NCI-H1417 treated with DMSO at 0.1 percent for 48 hours (cell line): ENCODE results near the gene GNB4.

Source experiments
- DNase-seq: peaks from one replicate; lab custom pipeline; 2025; lab: John Stamatoyannopoulos, UW

GNB4 gene

DNA sequence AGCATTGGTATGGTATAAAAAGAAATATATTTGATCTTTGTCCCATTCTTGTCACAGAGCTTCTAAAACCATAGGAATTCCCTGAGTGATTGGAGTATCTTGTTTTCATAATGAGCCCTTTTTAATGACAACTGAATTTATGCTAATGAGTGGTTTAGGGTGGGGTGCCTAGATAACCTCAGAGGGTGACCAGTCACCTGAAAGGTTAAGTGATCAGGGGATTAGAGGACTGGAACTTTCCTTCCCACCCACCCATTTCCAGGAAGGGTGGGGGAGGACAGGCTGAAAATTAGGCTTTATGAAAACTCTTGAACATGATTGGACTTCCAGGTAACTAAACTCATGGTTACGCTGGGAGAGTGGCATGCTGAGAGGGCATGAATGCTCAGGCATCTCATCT, 95.3 kb downstream of the GNB4 start:
- DNase-seq = no peak

DNA sequence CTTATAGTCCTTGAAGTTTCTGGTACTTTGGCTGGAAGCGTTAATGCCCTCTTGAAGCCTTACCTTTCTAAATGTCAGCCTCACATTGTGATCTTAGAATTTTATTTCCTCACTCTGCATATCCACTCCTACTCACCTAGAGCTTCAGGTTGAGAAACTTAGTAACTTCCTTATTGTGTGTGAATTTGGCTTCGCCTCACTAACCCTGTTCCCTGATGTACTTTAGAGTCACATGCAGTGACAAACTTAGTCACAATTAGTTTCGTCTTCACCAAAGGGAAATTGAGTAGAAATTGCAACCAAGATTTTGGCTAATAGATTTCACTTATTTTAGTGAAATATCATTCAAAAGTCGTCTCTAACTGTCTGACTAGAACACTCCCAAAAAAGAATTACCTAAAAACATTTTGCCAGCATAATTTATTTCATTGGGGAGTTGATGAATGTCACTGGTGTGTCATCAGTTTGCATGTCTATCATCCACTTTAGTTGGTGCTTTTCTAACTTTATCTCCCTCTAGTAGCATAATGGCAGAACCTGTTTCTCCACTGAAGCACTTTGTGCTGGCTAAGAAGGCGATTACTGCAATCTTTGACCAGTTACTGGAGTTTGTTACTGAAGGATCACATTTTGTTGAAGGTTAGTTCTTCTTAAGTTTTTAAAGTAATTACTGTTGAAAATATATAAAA, 102.8 kb downstream of the GNB4 start:
- DNase-seq = no peak

DNA sequence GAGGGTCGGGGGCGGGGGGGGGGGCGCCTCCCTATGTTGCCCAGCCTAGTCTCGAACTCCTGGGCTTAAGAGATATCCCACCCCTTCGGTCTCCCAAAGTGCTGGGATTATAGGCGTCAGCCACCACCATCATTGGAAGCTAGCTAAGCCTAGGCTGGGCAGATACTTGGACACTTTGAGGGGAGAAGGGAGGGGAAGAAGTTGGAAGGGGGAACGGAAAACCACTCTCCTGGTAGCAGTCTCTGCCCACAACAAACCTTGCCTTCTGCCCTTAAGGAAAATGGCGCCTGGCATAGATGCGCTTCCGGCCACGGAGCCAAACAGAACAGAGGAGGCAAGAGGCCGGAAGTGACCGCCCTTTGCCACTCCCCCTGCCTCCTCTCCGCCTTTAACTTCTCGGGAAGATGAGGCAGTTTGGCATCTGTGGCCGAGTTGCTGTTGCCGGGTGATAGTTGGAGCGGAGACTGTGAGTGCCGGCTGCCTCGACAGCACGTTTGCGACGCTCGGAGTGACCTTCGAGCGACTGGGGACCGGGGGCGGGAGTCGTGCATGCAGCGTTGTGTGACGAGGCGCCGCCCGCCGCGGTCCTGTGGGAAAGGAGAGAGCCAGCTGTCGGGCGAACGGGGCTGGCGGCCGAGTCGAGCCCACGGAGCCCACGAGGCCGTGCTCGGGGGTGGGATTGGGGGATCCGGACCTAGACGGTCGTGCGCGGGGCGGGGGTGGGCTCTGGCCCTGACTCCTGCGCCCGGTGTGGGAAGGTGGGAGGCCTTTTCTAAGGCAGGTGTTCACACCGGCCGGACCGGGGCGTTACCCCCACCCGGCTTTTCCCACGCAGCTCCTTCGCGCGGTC, 103.7 kb downstream of the GNB4 start, which contains the start of gene MFN1:
MFN1 (plus strand) TSS at position 365 of the 850 bp plus-strand sequence. CDS start 1,143 bp downstream, outside the sequence.
- DNase-seq = peak; percentile 92
